Glutamatergic neuron (in vitro differentiated cells): ENCODE data around the gene SLC6A17. TPM values are rescaled to one million over a fixed set of nuclear protein-coding genes. Genes with fewer than 3 reads are reported as not detected.

Experiments used
- DNase-seq: peaks from one replicate; pipeline ENCODE4 v3.0.0; 2022
- H3K27ac Mint-ChIP-seq: one replicate; pipeline ENCODE4 v1.8.0; 2020; ENCODE audit warnings: mild to moderate bottlenecking, mixed read lengths, inconsistent platforms; ENCODE audit not compliant: unreplicated experiment
- H3K27me3 Mint-ChIP-seq: one replicate; pipeline ENCODE4 v1.8.0; 2020; ENCODE audit warnings: mild to moderate bottlenecking, moderate library complexity, mixed read lengths, inconsistent platforms; ENCODE audit not compliant: unreplicated experiment
- H3K36me3 Mint-ChIP-seq: one replicate; pipeline ENCODE4 v1.8.0; 2020; ENCODE audit warnings: mild to moderate bottlenecking, mixed read lengths, inconsistent platforms; ENCODE audit not compliant: unreplicated experiment
- H3K4me1 Mint-ChIP-seq: one replicate; pipeline ENCODE4 v1.8.0; 2020; ENCODE audit warnings: mild to moderate bottlenecking, low read depth, mixed read lengths, inconsistent platforms; ENCODE audit not compliant: unreplicated experiment
- H3K4me3 Mint-ChIP-seq: one replicate; pipeline ENCODE4 v1.8.0; 2020; ENCODE audit warnings: mild to moderate bottlenecking, mixed read lengths, inconsistent platforms; ENCODE audit not compliant: unreplicated experiment
- H3K9me3 Mint-ChIP-seq: one replicate; pipeline ENCODE4 v1.8.0; 2020; ENCODE audit warnings: mild to moderate bottlenecking, moderate library complexity, mixed read lengths, inconsistent platforms; ENCODE audit not compliant: unreplicated experiment
- total RNA-seq: library from RNA; stranded (reverse); fragmentation: NEBNext Ultra II Directional; extraction: Animal tissue kit (Norgen Biotek cat#: 25700); gene quantifications from one replicate; pipeline ENCODE4 v1.2.1, GENCODE V29; 2021; ENCODE audit not compliant: unreplicated experiment
- TF ChIP-seq, protein P1 (sequence below): fragments of 200-600 bp; sonication (generic); IDR thresholded peaks from one replicate; pipeline ENCODE4 v1.5.0; 2021; ENCODE audit not compliant: partially characterized antibody, unreplicated experiment

The SLC6A17 gene
- total RNA-seq, 1 donor from 2014 or later, result 6.4 TPM

DNA sequence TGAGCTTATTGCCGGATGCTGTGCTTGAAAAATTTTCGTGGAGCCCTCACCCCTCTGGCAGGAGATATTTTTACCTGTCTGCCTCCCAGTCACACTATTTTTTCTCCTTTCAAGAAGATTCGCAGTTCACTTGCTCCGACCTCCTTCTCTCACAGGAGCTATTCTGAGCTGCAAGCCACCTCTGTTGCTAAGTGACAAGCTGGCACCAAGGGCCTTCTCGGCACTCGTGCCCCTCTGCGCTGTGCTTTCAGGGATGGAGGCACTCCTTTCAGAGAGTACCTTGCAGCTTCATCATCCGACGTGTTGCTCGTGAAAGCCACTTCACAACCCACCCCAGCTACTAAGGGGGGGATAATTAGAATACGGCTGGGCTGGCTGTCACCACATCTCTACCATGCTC lies 11.6 kb downstream of the SLC6A17 start:
- no peak for DNase-seq
- TF ChIP-seq, protein P1, sequence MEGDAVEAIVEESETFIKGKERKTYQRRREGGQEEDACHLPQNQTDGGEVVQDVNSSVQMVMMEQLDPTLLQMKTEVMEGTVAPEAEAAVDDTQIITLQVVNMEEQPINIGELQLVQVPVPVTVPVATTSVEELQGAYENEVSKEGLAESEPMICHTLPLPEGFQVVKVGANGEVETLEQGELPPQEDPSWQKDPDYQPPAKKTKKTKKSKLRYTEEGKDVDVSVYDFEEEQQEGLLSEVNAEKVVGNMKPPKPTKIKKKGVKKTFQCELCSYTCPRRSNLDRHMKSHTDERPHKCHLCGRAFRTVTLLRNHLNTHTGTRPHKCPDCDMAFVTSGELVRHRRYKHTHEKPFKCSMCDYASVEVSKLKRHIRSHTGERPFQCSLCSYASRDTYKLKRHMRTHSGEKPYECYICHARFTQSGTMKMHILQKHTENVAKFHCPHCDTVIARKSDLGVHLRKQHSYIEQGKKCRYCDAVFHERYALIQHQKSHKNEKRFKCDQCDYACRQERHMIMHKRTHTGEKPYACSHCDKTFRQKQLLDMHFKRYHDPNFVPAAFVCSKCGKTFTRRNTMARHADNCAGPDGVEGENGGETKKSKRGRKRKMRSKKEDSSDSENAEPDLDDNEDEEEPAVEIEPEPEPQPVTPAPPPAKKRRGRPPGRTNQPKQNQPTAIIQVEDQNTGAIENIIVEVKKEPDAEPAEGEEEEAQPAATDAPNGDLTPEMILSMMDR, result no peak
- peaks cover 5% of the 10 kb centered on the region for H3K9me3 Mint-ChIP-seq
- H3K4me1 Mint-ChIP-seq, result peaks cover 27% of the 10 kb centered on the region
- peaks cover 4% of the 10 kb centered on the region for H3K27me3 Mint-ChIP-seq
- no peak overlapping the region for H3K27ac Mint-ChIP-seq
- peaks cover 7% of the 10 kb centered on the region for H3K36me3 Mint-ChIP-seq
- no peak overlapping the region for H3K4me3 Mint-ChIP-seq

DNA sequence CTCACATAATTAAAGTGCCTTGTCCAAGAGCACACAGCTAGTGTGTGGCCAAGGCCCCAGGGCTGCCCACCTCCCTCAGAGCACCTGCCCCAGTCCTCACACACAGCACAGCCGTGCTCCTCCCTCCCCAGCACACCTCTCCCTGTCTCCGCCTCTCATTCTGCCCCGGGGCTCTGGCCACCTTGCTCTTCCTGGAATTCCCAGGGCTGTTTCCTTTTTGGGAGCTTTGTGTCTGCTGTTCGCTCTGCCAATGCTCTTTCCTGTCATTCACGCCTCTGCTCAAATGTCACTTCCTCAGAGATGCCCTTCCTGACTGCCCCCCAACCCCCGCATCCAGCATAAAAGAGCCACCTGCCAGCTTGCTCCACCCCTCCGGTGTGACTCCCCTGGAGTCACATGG lies 13.3 kb downstream of the SLC6A17 start:
- peaks cover 4% of the 10 kb centered on the region for H3K36me3 Mint-ChIP-seq
- no peak overlapping the region for H3K4me3 Mint-ChIP-seq
- peaks cover 2% of the 10 kb centered on the region for H3K9me3 Mint-ChIP-seq
- no peak for DNase-seq
- H3K27ac Mint-ChIP-seq, result no peak overlapping the region
- H3K27me3 Mint-ChIP-seq, result peaks cover 2% of the 10 kb centered on the region
- TF ChIP-seq, protein P1, result no peak
- peaks cover 27% of the 10 kb centered on the region for H3K4me1 Mint-ChIP-seq

DNA sequence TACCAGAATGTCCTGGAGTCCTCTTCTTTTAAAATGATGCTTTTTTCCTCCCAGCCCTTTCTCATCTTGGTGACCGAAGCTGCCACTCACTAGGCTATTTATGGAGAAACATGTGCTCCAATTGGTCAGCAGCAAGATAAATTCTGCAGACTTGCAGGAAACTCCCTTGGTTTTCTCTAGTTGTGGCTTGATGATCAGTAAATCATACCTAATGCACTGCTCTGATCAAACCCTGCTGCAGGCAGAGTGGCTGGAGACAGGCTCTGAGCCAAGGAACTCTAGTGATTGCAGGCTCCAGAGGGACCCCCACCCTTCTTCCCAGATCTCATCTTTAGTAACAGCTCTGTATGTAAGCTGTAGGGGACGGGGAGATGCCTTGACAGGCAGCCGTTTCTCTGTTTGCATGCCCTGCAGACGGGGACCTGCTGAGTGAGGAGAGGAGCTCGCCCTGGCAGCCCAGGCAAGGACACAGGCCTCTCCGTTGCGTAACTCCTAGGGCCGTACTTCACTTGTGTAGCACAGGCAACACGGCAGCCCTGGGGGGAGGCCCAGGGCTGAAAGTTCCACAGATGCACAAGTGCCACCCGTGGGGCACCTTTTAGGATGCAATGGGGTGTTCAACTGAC lies 14.5 kb downstream of the SLC6A17 start:
- Mint-ChIP-seq H3K27me3 (peaks cover 2% of the 10 kb centered on the region), H3K27ac (no peak overlapping the region), H3K4me1 (peaks cover 18% of the 10 kb centered on the region), H3K36me3 (peaks cover 4% of the 10 kb centered on the region), H3K9me3 (peaks cover 2% of the 10 kb centered on the region), H3K4me3 (no peak overlapping the region)
- no peak for DNase-seq
- TF ChIP-seq, protein P1, result no peak

DNA sequence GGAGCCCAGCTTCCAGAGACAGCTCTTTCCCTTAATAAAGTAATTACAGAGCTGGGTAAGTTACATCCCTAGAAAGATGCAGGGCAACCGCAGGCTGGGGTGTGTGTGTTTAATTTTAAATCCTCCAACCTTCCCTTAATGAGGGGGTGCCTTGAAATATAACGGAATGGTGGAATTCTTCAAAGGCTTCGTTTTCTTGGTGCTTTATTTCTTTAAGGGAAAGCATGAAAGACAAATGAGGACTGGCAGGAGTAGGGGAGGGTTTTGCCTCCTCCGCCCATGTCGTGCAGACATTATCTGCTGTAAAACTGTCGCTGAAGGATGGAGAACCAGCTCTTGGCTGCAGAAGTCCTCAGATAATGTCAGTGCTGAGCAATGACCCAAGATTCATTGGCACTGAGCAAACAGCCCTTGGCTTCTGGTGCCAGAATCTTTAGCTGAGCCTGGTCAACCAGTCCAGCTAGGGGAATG lies 15.5 kb downstream of the SLC6A17 start:
- TF ChIP-seq, protein P1, result no peak
- Mint-ChIP-seq H3K4me1 (peaks cover 18% of the 10 kb centered on the region), H3K36me3 (peaks cover 4% of the 10 kb centered on the region), H3K9me3 (peaks cover 5% of the 10 kb centered on the region), H3K4me3 (no peak overlapping the region), H3K27me3 (peaks cover 5% of the 10 kb centered on the region), H3K27ac (no peak overlapping the region)
- DNase-seq, result no peak

DNA sequence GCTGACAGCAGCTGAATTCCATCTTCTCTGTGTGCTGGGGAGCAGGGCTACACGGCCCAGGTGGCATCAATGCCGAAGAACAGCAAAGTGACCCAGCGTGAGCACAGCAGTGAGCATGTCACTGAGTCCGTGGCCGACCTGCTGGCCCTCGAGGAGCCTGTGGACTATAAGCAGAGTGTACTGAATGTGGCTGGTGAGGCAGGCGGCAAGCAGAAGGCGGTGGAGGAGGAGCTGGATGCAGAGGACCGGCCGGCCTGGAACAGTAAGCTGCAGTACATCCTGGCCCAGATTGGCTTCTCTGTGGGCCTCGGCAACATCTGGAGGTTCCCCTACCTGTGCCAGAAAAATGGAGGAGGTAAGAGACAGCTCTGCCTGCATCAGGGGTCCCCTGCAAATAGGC lies 16.6 kb downstream of the SLC6A17 start:
- peaks cover 14% of the 10 kb centered on the region for H3K9me3 Mint-ChIP-seq
- no peak overlapping the region for H3K4me3 Mint-ChIP-seq
- no peak for DNase-seq
- TF ChIP-seq, protein P1, result no peak
- peaks cover 2% of the 10 kb centered on the region for H3K36me3 Mint-ChIP-seq
- no peak overlapping the region for H3K27ac Mint-ChIP-seq
- peaks cover 27% of the 10 kb centered on the region for H3K4me1 Mint-ChIP-seq
- H3K27me3 Mint-ChIP-seq, result peaks cover 15% of the 10 kb centered on the region
